CD4-positive, alpha-beta T cell treated with Interleukin-6 at 100 ng/mL for 8 hours (primary cell): ENCODE measurements around the gene IL17D.
A peak's percentile ranks its signal among the peaks of the same experiment; 100 is the strongest.

Experiments used
- DNase-seq: peaks from one replicate; pipeline ENCODE4 v3.0.0-alpha.2; 2020; ENCODE audit warnings: mixed read lengths, low spot score

The IL17D gene

DNA sequence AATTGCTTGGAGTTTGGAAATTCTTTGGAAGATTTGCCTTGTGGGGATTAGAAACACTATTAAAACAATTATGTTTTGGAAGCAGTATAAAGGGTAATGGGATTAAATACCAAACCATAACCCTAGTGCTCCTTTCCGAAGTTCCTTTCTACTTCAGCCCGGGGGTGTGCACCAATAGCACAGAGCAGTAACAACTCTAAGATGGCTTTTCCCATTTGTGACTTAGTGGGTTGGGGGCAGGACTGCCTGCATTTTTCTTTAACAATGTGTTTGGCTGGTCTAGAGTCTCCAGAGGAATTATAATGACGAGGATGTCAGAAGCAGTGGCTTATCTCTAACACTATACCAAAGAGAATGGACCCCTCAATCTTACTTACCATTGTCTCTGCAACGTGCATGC lies 11.9 kb upstream of the IL17D start:
- DNase-seq: no peak

- DNase-seq: no peak
Measured at GRCh38 chr13:20696073-20696472, 7.4 kb upstream of the IL17D start.

DNA sequence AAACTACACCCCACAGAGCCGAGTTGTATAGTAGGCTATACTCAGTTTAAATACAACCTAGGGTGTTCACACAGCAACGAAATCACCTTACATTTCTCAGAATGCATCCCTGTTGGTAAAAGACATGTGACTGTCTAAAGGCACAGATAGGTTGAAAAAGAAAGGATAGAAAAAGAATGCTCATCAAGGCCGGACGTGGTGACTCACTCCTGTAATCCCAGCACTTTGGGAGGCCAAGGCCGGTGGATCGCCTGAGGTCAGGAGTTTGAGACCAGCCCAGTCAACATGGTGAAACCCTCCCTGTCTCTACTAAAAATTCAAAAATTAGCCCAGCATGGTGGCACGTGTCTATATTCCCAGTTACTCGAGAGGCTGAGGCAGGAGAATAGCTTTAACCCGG lies 3.8 kb upstream of the IL17D start:
- DNase-seq: no peak

DNA sequence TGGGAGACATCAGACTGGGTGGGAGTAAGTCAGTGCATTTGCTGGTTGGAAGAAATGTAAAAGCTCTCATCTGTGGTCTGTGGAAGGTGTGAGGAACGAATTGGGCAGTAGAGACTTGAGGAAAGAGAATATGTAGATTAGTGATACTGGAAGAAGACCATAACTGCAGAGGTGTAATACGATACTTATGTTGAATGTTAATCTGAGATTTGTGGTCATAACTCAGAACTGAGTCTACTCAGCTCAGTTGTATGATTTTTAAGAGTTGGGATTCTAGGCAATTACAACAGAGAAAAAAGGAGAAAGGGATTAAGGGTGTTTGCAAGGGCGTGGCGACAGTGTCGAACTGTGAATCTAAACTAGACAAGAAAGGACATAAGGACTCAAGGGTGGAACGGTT lies 3.2 kb upstream of the IL17D start:
- no peak for DNase-seq

DNA sequence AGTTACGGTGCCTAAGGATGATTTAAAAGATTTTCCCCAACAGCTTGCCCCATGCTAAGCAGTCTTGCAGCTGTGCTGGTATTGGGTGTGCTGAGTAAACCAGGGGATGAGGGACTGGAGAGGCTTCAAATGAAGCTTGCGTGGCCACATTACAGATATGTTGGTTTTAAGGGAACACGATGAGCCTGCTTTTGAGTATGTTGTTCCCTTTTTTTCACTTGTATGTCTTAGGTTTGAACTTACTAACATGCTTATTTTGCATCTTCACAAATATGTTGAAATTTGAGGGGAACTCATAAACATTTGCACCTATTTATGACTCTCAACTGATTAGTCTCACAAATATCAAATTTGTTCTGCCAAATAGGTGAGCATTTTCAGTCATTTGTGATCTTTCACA lies 2.0 kb upstream of the IL17D start:
- no peak for DNase-seq

GRCh38 chr13:20702530-20702914 lies 977 bp upstream of the IL17D start:
- no peak for DNase-seq

GRCh38 chr13:20703780-20704458 lies 420 bp downstream of the IL17D start:
- peak; percentile 66 for DNase-seq

- DNase-seq: no peak
Measured at GRCh38 chr13:20704459-20705069, 1.1 kb downstream of the IL17D start.

DNA sequence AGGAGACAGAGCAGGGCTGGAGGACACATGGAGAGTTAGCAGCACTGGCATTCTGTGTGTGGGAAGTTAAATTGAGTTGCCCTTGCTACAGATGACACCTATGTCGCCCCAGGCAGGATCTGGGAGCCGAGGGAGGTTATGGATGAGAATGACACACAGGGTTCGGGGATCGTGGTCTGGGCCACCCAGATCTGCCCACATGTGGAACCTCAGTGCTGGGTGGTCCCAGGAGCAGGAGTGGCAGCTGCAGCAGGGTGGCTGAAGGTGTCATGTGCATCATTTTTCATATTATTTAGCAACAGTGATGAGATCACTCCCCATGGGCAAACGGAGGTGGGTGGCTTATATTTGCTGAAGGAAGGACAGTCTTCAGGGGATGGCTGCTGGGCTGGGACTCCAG lies 3.2 kb downstream of the IL17D start:
- no peak for DNase-seq

GRCh38 chr13:20708216-20708615 lies 4.7 kb downstream of the IL17D start:
- DNase-seq: no peak

DNA sequence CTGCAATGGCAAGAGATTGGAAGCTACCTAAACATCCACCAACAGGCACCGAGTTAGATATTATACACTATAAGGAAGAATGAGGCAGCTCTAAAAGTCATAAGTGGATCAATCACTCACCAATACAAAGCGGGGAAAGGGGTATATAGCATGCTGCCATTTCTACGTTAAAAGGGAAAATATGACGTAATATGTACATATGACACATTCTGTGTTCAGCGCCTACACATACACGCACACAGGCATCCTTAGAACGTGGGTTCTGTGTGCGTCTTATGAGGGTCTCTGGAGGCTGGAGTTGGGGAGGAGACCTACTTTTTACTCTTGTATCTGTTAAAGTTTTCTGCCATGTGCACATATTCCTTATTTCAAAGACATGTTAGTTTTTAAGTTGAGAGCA lies 5.9 kb downstream of the IL17D start:
- no peak for DNase-seq

GRCh38 chr13:20709782-20710181 lies 6.3 kb downstream of the IL17D start:
- DNase-seq: no peak

DNA sequence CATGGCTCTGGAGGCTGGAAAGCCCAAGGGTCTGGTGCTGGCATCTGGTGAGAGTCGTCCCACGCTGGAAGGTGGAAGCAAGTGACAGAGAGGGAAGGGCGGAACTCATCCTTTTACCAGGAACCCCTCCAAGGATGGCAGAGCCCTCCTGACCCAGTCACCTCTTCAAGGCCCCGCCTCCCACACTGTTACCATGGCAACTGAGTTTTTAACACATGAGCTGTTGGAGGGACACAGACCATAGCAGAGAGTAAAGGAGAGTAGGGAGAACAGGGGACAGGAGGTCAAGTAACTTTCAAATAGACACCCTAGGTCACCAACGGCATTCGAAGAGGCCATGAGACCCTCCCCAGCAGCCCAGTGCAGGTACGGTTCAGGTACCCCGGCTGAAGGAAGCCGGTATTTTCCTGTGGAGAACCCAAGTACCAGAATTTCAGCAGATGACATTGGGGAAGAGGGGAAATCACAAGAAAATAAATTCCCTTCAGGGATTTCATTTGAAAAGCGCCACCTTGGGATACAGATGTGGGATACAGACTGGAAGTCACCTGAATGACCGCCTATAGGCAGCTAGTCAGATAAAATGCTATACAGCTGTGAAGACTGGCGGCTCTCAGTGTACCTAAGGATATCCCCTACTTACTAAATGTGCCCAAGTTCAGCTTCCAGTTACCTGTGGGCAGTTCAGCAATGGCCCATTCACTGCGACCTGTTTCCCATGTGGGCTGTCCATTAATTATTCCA lies 8.0 kb downstream of the IL17D start:
- DNase-seq: no peak

DNA sequence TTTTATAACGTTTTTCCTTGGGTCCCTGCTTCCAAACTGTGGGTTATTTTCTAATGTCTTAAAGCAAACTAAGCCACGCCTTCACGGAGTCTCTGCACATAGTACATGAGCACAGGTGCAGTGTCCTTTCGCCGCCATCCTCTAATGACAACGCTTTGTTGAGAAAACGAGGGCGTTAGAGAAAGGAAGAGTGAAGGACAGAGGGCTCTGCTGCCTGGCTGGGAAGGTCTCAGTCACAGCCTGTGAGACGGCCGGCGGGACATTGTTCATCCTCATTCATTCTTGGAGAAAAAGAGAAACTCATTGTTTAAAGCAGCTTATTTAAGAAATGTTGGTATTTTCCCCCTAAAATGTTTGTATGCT lies 9.5 kb downstream of the IL17D start:
- no peak for DNase-seq

DNA sequence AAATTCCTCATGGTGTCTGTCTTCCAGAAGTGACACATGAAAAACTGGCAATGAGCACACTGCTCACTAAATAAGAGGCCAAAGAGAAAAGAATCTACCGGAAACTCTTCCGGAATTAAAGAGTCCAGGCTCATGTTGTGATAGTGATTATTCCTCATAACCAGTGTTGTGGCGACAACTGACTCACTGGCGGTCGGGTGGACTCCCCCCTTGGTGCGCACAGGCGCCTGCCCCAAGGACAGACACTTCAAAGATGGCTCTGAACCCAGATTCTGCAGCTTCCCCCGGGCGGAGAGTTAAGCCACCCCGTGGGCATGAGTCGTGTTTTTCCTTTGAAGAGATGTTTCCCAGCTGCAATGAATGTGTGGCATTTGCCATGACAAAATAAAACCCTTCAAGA lies 10.3 kb downstream of the IL17D start:
- DNase-seq: no peak

- no peak for DNase-seq
Measured at GRCh38 chr13:20714161-20714560, 10.7 kb downstream of the IL17D start.

DNA sequence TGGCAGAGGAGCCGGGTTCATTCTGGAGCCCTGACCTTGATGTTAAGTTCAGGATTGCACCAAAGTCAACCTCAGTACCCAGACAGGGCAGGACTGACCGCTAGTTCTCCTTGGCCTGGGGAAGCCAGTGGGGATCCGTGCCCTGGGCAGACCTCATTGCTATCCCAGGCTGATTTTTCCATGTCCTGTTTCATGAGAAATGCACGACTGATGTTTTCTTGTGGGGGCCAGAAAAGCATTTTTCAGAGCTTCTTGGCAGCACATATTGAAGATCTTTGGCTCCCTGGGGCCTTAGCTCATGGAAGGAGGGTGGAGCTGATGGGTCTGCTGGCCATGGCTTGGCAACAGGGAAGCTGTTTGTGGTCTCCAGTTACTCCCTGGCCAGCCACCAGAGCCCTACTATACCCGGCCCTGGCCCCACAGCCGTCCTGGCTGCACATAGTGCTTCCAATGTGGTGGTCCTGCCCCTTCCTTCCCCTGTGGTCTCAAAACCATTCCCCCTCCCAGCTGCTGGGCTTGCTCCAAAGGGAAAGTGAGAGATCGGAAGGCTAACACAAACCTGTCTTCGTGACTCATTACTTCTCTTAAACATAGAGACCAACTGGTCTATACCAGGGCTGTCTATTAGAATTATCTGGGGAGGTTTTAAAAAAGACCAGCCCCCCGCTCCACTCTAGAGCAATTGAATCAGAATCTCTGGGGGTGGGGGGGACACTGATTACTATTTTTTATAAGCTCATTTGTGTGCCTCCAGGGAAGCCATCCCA lies 11.2 kb downstream of the IL17D start:
- no peak for DNase-seq

DNA sequence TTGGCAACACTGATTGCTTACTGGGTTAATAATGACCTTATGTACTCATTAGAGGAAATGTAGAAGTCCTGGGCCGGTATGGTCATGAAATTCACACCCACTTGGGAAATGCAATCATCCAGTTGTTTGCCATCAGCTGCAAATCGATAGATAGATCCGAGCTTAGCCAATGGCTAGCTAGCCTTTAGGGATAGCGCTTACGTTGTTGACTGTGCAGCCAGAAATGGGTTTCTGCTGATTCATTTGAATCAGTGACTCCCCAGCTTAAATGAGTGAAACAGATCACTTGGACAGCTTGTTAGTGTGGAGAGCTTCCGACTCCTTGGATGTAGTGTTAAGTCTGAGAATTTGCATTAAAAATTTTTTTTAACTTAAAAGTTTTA lies 11.8 kb downstream of the IL17D start:
- no peak for DNase-seq

DNA sequence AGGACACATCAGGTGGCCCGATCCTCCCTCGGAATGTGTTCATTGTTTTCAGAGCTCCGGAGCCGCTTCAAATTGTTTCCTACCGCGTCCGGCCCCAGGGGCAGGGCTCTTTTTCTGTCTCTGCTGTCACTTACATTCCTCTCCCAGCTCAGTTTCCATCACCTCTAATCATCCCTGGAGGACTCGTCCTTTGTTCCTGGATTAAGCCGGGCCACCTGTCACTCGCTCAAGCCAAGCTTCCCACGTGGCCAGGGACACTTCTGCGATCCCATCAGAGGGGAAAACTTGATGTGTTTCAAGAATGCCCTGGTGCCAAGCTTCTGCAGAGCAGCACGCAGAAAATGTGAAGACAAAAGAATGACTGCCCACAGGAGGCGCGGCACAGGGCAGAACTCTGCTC lies 13.5 kb downstream of the IL17D start:
- DNase-seq: no peak

- DNase-seq: no peak
Measured at GRCh38 chr13:20717581-20718542, 14.4 kb downstream of the IL17D start.

GRCh38 chr13:20718958-20719566 lies 15.6 kb downstream of the IL17D start:
- no peak for DNase-seq
